ENCODE measurements around the gene CENPA.

DNA sequence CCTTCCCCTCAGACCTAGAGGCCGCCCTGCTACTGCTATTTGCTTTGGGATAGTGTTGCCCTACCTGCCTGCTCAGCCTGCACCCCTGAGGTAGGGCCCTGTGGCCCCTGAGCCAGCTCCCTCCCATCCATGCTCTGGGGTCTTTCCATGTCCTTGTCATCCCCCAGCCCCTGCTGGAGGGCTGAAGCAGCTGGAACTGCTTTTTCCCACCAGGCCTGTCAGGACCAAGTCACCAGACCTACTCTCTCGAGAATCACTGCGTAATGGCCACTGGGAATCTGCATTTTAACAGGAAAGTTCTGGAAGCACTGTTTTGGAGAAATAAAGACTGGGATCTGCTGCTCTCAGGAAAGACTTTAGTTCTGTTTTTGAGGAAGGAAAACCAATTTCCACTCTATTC, 42.0 kb upstream of the CENPA start:
- TF ChIP-seq, protein P1, sequence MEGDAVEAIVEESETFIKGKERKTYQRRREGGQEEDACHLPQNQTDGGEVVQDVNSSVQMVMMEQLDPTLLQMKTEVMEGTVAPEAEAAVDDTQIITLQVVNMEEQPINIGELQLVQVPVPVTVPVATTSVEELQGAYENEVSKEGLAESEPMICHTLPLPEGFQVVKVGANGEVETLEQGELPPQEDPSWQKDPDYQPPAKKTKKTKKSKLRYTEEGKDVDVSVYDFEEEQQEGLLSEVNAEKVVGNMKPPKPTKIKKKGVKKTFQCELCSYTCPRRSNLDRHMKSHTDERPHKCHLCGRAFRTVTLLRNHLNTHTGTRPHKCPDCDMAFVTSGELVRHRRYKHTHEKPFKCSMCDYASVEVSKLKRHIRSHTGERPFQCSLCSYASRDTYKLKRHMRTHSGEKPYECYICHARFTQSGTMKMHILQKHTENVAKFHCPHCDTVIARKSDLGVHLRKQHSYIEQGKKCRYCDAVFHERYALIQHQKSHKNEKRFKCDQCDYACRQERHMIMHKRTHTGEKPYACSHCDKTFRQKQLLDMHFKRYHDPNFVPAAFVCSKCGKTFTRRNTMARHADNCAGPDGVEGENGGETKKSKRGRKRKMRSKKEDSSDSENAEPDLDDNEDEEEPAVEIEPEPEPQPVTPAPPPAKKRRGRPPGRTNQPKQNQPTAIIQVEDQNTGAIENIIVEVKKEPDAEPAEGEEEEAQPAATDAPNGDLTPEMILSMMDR (IDR thresholded peaks at IDR 0.05), result no peak
- no peak for TF ChIP-seq POLR2A (IDR thresholded peaks at IDR 0.05)

Data from body of pancreas (tissue), 4 donors.